MCF 10A (cell line): ENCODE results near the gene DUSP18. TPM values are rescaled to one million over a fixed set of nuclear protein-coding genes. Genes with fewer than 3 reads are reported as not detected.

Experiments
- BruUV-seq: library from RNA; stranded (reverse); fragments of 400-500 nt; replicated peaks from 2 replicates; lab custom pipeline; 2021; lab: Mats Ljungman, UMichigan
- CTCF ChIA-PET: fragments of 300-600 bp; sonication (Branson Sonifier 250); formaldehyde crosslinking; extraction: SDS; loops from one replicate; lab custom pipeline; 2021; ENCODE audit warnings: antibody characterized with exemption, inconsistent platforms; lab: Yijun Ruan, JAX
- POLR2A ChIA-PET: fragments of 300-600, 350-650 bp; sonication (Branson Sonifier 250); formaldehyde crosslinking; extraction: SDS; loops from one replicate; lab custom pipeline; 2020; ENCODE audit warnings: antibody characterized with exemption, inconsistent platforms; lab: Yijun Ruan, JAX
- DNase-seq: peaks from one replicate; pipeline ENCODE4 v3.0.0-alpha.2; 2018; ENCODE audit not compliant: unreplicated experiment
- H3K27ac Mint-ChIP-seq: one replicate; pipeline ENCODE4 v1.8.0; 2022; ENCODE audit warnings: mild to moderate bottlenecking, low read depth, mixed read lengths; ENCODE audit not compliant: unreplicated experiment
- H3K27me3 Mint-ChIP-seq: one replicate; pipeline ENCODE4 v1.8.0; 2022; ENCODE audit warnings: mixed read lengths; ENCODE audit not compliant: insufficient read depth, unreplicated experiment
- H3K36me3 Mint-ChIP-seq: one replicate; pipeline ENCODE4 v1.8.0; 2022; ENCODE audit warnings: mild to moderate bottlenecking, moderate library complexity, mixed read lengths; ENCODE audit not compliant: insufficient read depth, unreplicated experiment
- H3K4me1 Mint-ChIP-seq: one replicate; pipeline ENCODE4 v1.8.0; 2022; ENCODE audit warnings: mixed read lengths; ENCODE audit not compliant: insufficient read depth, unreplicated experiment
- H3K4me3 Mint-ChIP-seq: one replicate; pipeline ENCODE4 v1.8.0; 2022; ENCODE audit warnings: mild to moderate bottlenecking, moderate library complexity, mixed read lengths; ENCODE audit not compliant: unreplicated experiment
- H3K9me3 Mint-ChIP-seq: one replicate; pipeline ENCODE4 v1.8.0; 2022; ENCODE audit warnings: mixed read lengths; ENCODE audit not compliant: unreplicated experiment
- CTCF ChIP-seq: fragments of 200-600 bp; IDR thresholded peaks from one replicate; pipeline ENCODE4 v1.8.0; 2022; ENCODE audit warnings: antibody characterized with exemption, mild to moderate bottlenecking; ENCODE audit not compliant: unreplicated experiment
- intact Hi-C: fragments of 100-400 bp; cut with micrococcal nuclease; formaldehyde crosslinking; loops from 2 replicates; pipeline ENCODE4 v1.14.1; 2022
- total RNA-seq: library from RNA; stranded (reverse); gene quantifications from 2 replicates; pipeline ENCODE4 v1.2.3, GENCODE V29; 2022

DUSP18 gene
- total RNA-seq, 1 experiment from 2014 or later = 5.6 TPM

- H3K4me1 Mint-ChIP-seq = peaks cover 12% of the 10 kb centered on the region
- BruUV-seq = no TSS peak
- peaks cover 9% of the 10 kb centered on the region for H3K36me3 Mint-ChIP-seq
- no peaks in the 10 kb centered on the region for H3K9me3 Mint-ChIP-seq
- ChIA-PET POLR2A (interaction anchor here (0.7 to 1.8 kb wide), 2 partner anchors 31 to 35 kb away, joined by 3 to 6 read pairs; no protein-coding TSS in a partner anchor), CTCF (interaction anchor here (0.7 to 1.9 kb wide), 3 partner anchors 34 to 618 kb away, joined by 3 to 8 read pairs (median 3); no protein-coding TSS in a partner anchor)
- no peak for DNase-seq
- H3K27ac Mint-ChIP-seq = peak overlapping the region; percentile 61
- H3K4me3 Mint-ChIP-seq = peak overlapping the region; percentile 89
- no peak for TF ChIP-seq CTCF
- H3K27me3 Mint-ChIP-seq = no peaks in the 10 kb centered on the region
- intact Hi-C loops = no loop called here
These were observed 673 bp upstream of the DUSP18 start for GRCh38 chr22:30668386-30668710.

GRCh38 chr22:30667107-30667493, 575 bp downstream of the DUSP18 start:
- intact Hi-C loops = loop anchor here (1.0 kb wide), 1 partner anchor 33 kb away; no protein-coding TSS in a partner anchor
- H3K4me3 Mint-ChIP-seq = peak overlapping the region; percentile 89
- ChIA-PET POLR2A (interaction anchor here (0.6 to 1.8 kb wide), 7 partner anchors 15 to 395 kb away, joined by 3 to 6 read pairs (median 3); partner anchors contain the start of gene SLC35E4), CTCF (interaction anchor here (0.7 kb wide), 2 partner anchors 32 to 33 kb away, joined by 4 read pairs; no protein-coding TSS in a partner anchor)
- no peak for TF ChIP-seq CTCF
- BruUV-seq = TSS peak; percentile 38
- peaks cover 12% of the 10 kb centered on the region for H3K4me1 Mint-ChIP-seq
- H3K27ac Mint-ChIP-seq = peak overlapping the region; percentile 61
- H3K27me3 Mint-ChIP-seq = no peaks in the 10 kb centered on the region
- no peak for DNase-seq
- peaks cover 20% of the 10 kb centered on the region for H3K36me3 Mint-ChIP-seq
- H3K9me3 Mint-ChIP-seq = no peaks in the 10 kb centered on the region

GRCh38 chr22:30665786-30666185, 1.9 kb downstream of the DUSP18 start:
- Mint-ChIP-seq H3K9me3 (no peaks in the 10 kb centered on the region), H3K4me1 (peaks cover 12% of the 10 kb centered on the region), H3K27ac (no peak overlapping the region), H3K4me3 (no peak overlapping the region), H3K27me3 (no peaks in the 10 kb centered on the region), H3K36me3 (peaks cover 26% of the 10 kb centered on the region)
- no peak for DNase-seq
- no peak for TF ChIP-seq CTCF
- no TSS peak for BruUV-seq
- intact Hi-C loops = no loop called here
- ChIA-PET POLR2A (no interaction called here), CTCF (interaction anchor here (0.6 kb wide), 1 partner anchor 10 kb away, joined by 4 read pairs; no protein-coding TSS in a partner anchor)

- intact Hi-C loops = no loop called here
- peaks cover 12% of the 10 kb centered on the region for H3K4me1 Mint-ChIP-seq
- ChIA-PET POLR2A (no interaction called here), CTCF (no interaction called here)
- no peaks in the 10 kb centered on the region for H3K9me3 Mint-ChIP-seq
- H3K4me3 Mint-ChIP-seq = no peak overlapping the region
- no peaks in the 10 kb centered on the region for H3K27me3 Mint-ChIP-seq
- TF ChIP-seq CTCF = no peak
- H3K27ac Mint-ChIP-seq = no peak overlapping the region
- H3K36me3 Mint-ChIP-seq = peaks cover 26% of the 10 kb centered on the region
- DNase-seq = no peak
- BruUV-seq = no TSS peak
These were observed 2.4 kb downstream of the DUSP18 start for GRCh38 chr22:30665266-30665665.
